Measurements from ENCODE around the gene C1QA.
"Not testable (repeated sequence)": the region's sequence is repeated elsewhere in the genome, so short reads cannot be mapped to it uniquely, and the experiment has no call there.

C1QA gene

DNA sequence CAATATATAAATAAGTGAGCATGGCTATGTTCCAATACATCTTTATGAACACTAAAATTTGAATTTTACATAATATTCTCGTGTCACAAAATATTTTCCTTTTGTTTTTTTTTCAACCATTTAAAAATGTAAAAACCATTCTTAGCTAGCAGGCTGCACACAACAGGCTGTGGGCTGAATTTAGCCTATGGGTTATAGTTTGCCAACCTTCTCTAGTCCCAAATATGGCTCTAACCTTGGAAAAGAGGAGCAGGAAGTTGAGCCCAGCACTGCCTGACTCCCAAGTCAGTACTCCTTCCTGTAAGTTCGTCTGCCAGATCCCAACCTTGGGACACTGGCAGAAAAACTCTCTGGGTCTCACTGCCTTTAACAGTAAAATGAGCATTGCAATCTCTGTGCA is 30.0 kb downstream of the C1QA start:
- no peak overlapping the region for H3K4me2 ChIP-seq
- H3K27ac ChIP-seq: no peak overlapping the region
- H3K36me3 ChIP-seq: no peaks in the 10 kb centered on the region
- H3K9me3 ChIP-seq: no peaks in the 10 kb centered on the region
- no peak for TF ChIP-seq Cebpa-rat (IDR thresholded peaks at IDR 0.05)
- no peak overlapping the region for H3K4me3 ChIP-seq
- H4K20me1 ChIP-seq: no peaks in the 10 kb centered on the region
- peak overlapping the region; percentile 1; the same call in 1 of the 2 replicates for H3K9ac ChIP-seq
- no peaks in the 10 kb centered on the region for H3K4me1 ChIP-seq
- no peaks in the 10 kb centered on the region for H3K27me3 ChIP-seq

DNA sequence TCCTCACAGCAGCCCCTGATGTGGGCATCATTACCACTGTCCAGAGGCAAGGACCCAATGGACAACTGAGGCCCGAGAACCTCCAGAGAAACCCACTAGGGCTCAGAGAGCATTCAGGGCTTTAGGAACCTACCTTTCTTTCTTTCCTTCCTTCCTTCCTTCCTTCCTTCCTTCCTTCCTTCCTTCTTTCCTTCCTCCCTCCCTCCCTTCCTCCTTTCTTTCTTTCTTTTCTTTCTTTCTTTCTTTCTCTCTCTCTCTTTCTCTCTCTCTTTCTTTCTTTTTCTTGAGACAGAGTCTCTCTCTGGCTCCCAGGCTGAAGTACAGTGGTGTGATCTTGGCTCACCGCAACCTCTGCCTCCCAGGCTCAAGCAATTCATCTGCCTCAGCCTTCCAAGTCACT is 32.4 kb downstream of the C1QA start:
- not testable (repeated sequence) for H3K9ac ChIP-seq, H3K4me2 ChIP-seq, H3K27ac ChIP-seq, H4K20me1 ChIP-seq, H3K4me3 ChIP-seq, H3K9me3 ChIP-seq, H3K36me3 ChIP-seq, H3K27me3 ChIP-seq, H3K4me1 ChIP-seq

DNA sequence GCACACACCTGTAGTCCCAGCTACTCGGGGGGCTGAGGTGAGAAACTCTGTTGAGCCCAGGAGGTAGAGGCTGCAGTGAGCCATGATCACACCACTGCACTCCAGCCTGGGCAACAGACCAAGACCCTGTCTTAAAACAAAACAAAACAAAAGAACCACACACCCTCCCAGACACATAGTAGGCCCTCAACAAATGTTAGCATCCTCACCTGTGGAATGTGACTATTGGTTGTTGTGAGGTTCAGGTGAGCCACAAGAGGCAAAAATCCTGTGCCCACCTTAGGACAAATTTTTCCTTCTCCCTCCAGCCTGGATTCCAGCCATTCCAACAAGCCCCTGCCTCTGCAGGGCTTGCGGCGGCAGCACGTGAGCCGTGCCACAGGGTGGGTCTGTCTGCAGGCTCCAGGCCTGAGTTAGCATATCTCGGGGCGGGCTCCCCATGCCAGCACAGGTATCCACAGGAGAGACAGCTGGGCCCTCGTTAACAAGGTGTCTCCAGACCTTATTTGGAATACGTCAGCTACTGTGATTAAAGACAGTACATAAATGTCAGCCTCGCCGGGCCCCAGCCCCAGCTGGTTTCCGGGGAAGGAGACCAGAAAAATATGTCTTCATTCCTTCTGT is 34.0 kb downstream of the C1QA start:
- H3K27me3 ChIP-seq: no peaks in the 10 kb centered on the region
- H3K4me3 ChIP-seq: no peak overlapping the region
- TF ChIP-seq Cebpa-rat (IDR thresholded peaks at IDR 0.05): no peak
- H3K9ac ChIP-seq: no peak overlapping the region
- H3K4me2 ChIP-seq: no peak overlapping the region
- no peaks in the 10 kb centered on the region for H4K20me1 ChIP-seq
- no peaks in the 10 kb centered on the region for H3K9me3 ChIP-seq
- no peak overlapping the region for H3K27ac ChIP-seq
- no peaks in the 10 kb centered on the region for H3K36me3 ChIP-seq
- no peaks in the 10 kb centered on the region for H3K4me1 ChIP-seq

DNA sequence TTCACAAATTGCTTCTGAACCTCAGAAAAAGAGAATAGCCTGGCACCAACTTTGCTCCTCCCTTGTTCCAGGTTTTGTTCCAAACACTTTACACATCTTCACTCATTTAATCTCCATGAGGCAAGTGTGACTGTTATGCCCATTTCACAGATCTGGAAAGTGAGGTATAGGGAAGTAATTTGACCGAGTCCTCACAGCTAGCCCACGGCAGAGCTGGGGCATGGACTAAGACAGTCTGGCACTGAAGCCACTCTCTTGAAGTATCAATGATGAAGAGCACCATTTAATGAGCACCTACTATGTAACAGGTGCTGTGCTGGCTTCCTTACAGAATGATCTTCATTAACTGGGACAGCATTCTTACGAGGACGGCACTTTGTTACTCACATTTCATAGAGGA is 35.6 kb downstream of the C1QA start:
- H3K4me1 ChIP-seq: no peaks in the 10 kb centered on the region
- no peak for TF ChIP-seq Cebpa-rat (IDR thresholded peaks at IDR 0.05)
- H3K27me3 ChIP-seq: no peaks in the 10 kb centered on the region
- no peak overlapping the region for H3K4me2 ChIP-seq
- no peaks in the 10 kb centered on the region for H3K36me3 ChIP-seq
- no peak overlapping the region for H3K9ac ChIP-seq
- no peaks in the 10 kb centered on the region for H3K9me3 ChIP-seq
- H4K20me1 ChIP-seq: no peaks in the 10 kb centered on the region
- no peak overlapping the region for H3K27ac ChIP-seq
- H3K4me3 ChIP-seq: no peak overlapping the region

DNA sequence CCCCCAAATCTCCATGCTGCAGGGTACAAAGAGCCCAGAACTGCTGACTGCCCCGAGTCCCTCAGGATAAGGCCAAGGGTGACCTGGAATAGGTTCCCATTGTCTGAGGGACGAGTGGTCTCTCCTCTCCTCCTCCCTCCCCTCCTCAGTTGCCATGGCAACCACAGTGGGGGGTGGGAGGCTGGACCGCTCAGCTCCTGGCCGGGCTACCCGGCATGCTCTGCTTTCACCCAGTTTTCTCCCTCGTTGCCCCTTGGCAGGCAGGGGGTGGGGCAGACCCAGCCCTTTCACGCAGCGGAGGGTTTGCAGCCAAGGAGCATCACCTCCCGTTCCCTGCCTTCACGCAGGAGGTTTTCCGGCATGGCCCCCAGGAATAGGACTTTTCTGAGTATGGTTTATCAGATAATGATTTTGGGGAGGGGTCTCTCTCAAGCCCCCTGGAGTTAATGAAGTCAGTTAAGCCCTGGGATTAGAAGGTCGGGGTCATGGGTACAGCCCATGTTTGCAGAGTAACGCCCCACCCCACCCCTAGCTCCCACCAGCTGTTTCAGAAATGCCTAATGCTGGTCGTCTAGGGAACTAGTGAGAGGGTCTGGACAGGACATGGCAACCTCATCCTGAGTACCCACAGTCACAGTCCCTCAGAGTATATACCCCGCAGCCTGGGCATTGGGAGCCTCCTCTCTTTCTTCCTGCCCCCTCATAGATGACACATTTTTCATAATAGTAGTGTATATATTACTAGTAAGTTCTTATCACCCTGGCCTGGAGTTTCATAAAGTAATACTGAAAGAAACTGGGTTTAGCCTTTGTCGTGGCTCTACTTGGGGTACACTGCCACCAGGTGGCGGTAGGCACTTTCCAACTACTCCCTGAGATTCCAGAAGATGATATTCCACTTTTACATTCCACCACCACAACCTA is 37.3 kb downstream of the C1QA start:
- H3K4me3 ChIP-seq: no peak overlapping the region
- H3K4me1 ChIP-seq: no peaks in the 10 kb centered on the region
- TF ChIP-seq Cebpa-rat (IDR thresholded peaks at IDR 0.05): no peak
- no peak overlapping the region for H3K4me2 ChIP-seq
- no peaks in the 10 kb centered on the region for H3K9me3 ChIP-seq
- H3K9ac ChIP-seq: no peak overlapping the region
- H4K20me1 ChIP-seq: no peaks in the 10 kb centered on the region
- no peak overlapping the region for H3K27ac ChIP-seq
- H3K27me3 ChIP-seq: no peaks in the 10 kb centered on the region
- H3K36me3 ChIP-seq: no peaks in the 10 kb centered on the region

DNA sequence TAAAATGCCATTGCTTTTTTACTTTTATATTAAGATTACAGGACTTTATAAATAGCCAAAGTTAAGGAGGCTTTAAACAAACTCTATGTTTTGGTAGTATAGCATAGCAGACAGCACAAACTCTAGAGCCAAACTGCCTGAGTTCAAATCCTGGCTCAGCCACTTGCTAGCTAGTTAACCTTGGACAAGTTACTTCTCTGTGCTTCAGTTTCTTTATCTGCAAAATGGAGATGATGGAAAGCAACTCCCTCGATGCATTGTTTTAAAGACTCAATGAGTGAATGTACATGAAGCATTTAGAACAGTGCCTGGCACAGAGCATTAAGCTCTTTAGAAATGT is 38.0 kb downstream of the C1QA start:
- H3K4me2 ChIP-seq: no peak overlapping the region
- H4K20me1 ChIP-seq: no peaks in the 10 kb centered on the region
- H3K27ac ChIP-seq: no peak overlapping the region
- H3K36me3 ChIP-seq: no peaks in the 10 kb centered on the region
- no peaks in the 10 kb centered on the region for H3K9me3 ChIP-seq
- TF ChIP-seq Cebpa-rat (IDR thresholded peaks at IDR 0.05): no peak
- no peaks in the 10 kb centered on the region for H3K27me3 ChIP-seq
- H3K4me3 ChIP-seq: no peak overlapping the region
- H3K9ac ChIP-seq: no peak overlapping the region
- H3K4me1 ChIP-seq: no peaks in the 10 kb centered on the region

DNA sequence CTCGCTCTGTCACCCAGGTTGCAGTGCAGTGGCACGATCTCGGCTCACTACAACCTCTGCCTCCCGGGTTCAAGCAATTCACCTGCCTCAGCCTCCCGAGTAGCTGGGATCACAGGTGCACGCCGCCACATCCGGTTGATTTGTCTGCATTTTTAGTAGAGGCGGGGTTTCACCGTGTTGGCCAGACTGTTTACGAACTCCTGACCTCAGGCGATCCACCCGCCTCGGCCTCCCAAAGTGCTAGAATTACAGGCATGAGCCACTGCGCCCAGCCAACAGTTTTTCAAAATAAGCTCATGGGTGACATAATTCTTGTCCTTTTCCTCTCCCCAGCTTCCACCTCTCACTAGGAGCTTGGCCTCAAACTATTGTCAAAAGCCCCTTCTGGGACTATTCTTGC is 39.7 kb downstream of the C1QA start:
- H3K27ac ChIP-seq, H3K36me3 ChIP-seq, H3K9ac ChIP-seq, H3K4me1 ChIP-seq, H3K9me3 ChIP-seq, H4K20me1 ChIP-seq, H3K4me3 ChIP-seq, H3K27me3 ChIP-seq, H3K4me2 ChIP-seq: not testable (repeated sequence)

DNA sequence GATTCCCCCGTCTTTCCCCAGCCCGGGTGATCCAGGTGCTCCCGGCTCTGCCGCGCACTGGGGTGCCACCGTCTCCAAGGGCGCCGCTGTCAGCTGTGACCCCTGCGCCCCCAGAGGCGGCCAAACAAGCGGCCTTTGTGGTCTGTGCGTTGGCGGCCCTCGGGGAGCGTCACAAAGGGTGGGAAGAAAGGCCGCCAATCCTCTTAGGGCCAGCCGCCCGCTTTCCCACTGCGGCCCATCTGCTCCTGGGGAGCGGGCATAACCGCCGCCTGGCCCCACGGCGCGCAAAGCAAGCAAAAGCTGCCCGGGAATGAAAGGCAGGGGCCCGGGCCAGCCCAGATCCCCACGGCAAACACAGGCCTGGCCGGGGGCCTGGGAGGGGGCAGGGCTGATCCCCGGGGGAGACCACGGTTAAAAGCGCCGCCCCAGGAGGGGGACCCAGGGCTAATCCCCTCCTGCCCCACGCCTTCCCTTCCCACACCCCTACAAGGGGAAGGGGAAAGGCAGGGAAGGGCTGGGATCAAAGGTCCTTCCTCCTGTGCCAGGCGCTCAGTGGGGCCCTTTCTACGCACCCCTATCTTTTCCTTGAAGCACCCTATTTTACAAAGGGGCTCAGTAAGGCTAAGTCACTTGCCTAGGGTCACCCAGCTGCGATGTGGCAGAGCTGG is 40.6 kb downstream of the C1QA start:
- Histone ChIP-seq H3K27me3 (no peaks in the 10 kb centered on the region), H3K9me3 (no peaks in the 10 kb centered on the region), H4K20me1 (no peaks in the 10 kb centered on the region), H3K9ac (no peak overlapping the region), H3K36me3 (no peaks in the 10 kb centered on the region), H3K4me3 (no peak overlapping the region), H3K4me1 (no peaks in the 10 kb centered on the region), H3K27ac (no peak overlapping the region), H3K4me2 (no peak overlapping the region)
- TF ChIP-seq Cebpa-rat (IDR thresholded peaks at IDR 0.05): no peak

DNA sequence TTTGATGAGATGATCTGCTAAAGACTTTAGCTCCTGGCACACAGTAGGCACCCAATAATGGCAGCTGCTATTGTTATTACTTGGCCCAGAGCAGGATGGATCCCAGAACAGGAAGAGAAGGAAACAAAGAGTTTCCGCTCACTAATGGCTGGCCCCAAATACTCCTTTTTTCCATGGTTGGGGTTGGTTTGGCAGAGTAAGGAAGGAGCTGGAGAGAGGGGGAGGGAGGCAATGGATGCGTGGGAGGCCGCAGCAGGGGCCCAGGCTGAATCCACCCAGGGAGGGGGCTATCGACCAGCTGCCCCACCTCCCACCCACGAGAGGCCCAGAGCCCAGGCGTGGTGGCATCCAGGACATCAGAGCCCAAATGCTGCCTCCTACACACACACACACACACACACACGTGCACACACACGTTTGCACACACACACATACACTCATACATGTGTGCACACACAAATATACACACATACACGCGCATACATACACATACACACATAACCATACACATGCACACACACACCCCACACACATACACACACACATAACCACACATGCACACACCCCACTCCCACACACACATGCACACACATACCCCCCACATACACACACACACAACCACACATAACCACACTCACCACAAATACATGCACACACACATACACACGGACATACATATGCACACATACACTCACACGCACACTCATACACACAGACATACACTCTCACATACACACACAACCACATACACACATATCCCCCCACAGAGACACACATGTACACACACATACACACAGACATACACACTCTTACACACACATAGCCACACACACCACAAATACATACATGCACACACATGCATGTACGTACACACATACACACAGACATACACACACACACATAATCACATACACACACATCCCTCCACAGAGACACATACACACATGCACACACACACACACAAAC is 41.8 kb downstream of the C1QA start:
- Histone ChIP-seq H3K4me1 (no peaks in the 10 kb centered on the region), H3K27me3 (no peaks in the 10 kb centered on the region), H3K4me3 (no peak overlapping the region), H3K4me2 (no peak overlapping the region), H3K27ac (no peak overlapping the region), H3K9ac (no peak overlapping the region), H4K20me1 (no peaks in the 10 kb centered on the region), H3K9me3 (no peaks in the 10 kb centered on the region), H3K36me3 (no peaks in the 10 kb centered on the region)
- TF ChIP-seq Cebpa-rat (IDR thresholded peaks at IDR 0.05): no peak
